ENCODE data around the gene MYOT.

MYOT gene

GRCh38 chr5:137902408-137903133 is 34.9 kb downstream of the MYOT start:
- DNase-seq (ENCODE audit: low read depth): no peak

- no peak for DNase-seq (ENCODE audit: low read depth)
These were observed 47.1 kb downstream of the MYOT start for GRCh38 chr5:137914758-137915157.

GRCh38 chr5:137916923-137917322 is 49.3 kb downstream of the MYOT start:
- DNase-seq (ENCODE audit: low read depth): no peak

- no peak for DNase-seq (ENCODE audit: low read depth)
These were observed 54.3 kb downstream of the MYOT start for GRCh38 chr5:137921931-137922330.

GRCh38 chr5:137923856-137924255 is 56.2 kb downstream of the MYOT start:
- no peak for DNase-seq (ENCODE audit: low read depth)

- no peak for DNase-seq (ENCODE audit: low read depth)
These were observed 65.1 kb downstream of the MYOT start for GRCh38 chr5:137932800-137933199.

- DNase-seq (ENCODE audit: low read depth): no peak
These were observed 65.8 kb downstream of the MYOT start for GRCh38 chr5:137933491-137933911.

GRCh38 chr5:137935190-137935589 is 67.5 kb downstream of the MYOT start:
- no peak for DNase-seq (ENCODE audit: low read depth)

GRCh38 chr5:137935694-137936093 is 68.0 kb downstream of the MYOT start:
- DNase-seq (ENCODE audit: low read depth): no peak

Measured in stimulated activated CD4-positive, alpha-beta T cell treated with anti-CD3 and anti-CD28 coated beads, Interleukin-2, amount 100 ng/mL, for 4 hours (primary cell).